Esophagus muscularis mucosa (tissue), 4 donors: Measurements from ENCODE around the gene E2F6. TPM values are rescaled to one million over a fixed set of nuclear protein-coding genes. Genes with fewer than 3 reads are reported as not detected.

Experiments used
- DNase-seq: peaks from one replicate; pipeline ENCODE4 v3.0.0-alpha.2; 2017; ENCODE audit errors: extremely low spot score
- H3K27ac ChIP-seq, 4 donors: fragments of 200-600 bp; sonication (generic); replicated peaks in 1 of 4; 1 replicate in 3 of 4; 2 replicates in 1 of 4; pipeline ENCODE4 v1.5.1; 2016 to 2019; ENCODE audit warnings: mild to moderate bottlenecking in 1 of 4
- H3K27me3 ChIP-seq, 4 donors: fragments of 200-600 bp; sonication (generic); one replicate each; pipeline versions ENCODE4 v1.5.1 to v1.6.0; 2016 to 2019
- H3K36me3 ChIP-seq, 4 donors: fragments of 200-600 bp; sonication (generic); one replicate each; pipeline ENCODE4 v1.5.1; 2016 to 2019
- H3K4me1 ChIP-seq, 4 donors: fragments of 200-600 bp; sonication (generic); one replicate each; pipeline ENCODE4 v1.5.1; 2016 to 2019
- H3K4me3 ChIP-seq, 4 donors: fragments of 200-600 bp; sonication (generic); 1 replicate in 2 of 4; 2 replicates in 2 of 4; pipeline ENCODE4 v1.5.1; 2016 to 2019; ENCODE audit warnings: mild to moderate bottlenecking in 4 of 4, moderate library complexity in 1 of 4
- H3K9me3 ChIP-seq, 4 donors: fragments of 200-600 bp; sonication (generic); 1 replicate in 3 of 4; 2 replicates in 1 of 4; pipeline ENCODE4 v1.5.1; 2016 to 2019
- EP300 ChIP-seq: sonication (generic); formaldehyde crosslinking; IDR thresholded peaks from one replicate; pipeline ENCODE4 v1.6.1; 2017; ENCODE audit warnings: antibody characterized with exemption
- POLR2A ChIP-seq: fragments of 450-650 bp; IDR thresholded peaks from one replicate; pipeline ENCODE4 v1.6.1; 2017; ENCODE audit warnings: antibody characterized with exemption, moderate library complexity, mild to moderate bottlenecking, low read depth
- POLR2AphosphoS5 ChIP-seq, 2 donors: sonication (generic); formaldehyde crosslinking; IDR thresholded peaks; one replicate each; pipeline ENCODE4 v1.6.1; 2017; ENCODE audit warnings: antibody characterized with exemption in 2 of 2
- WGBS: methylation state at CpG from one replicate; pipeline ENCODE4 v1.1.5; 2018; 5-methylcytosine and 5-hydroxymethylcytosine counted together
- intact Hi-C: fragments of 100-400 bp; cut with DNase I; formaldehyde crosslinking; loops from one replicate; pipeline ENCODE4 v1.15.1; 2023
- total RNA-seq, 4 donors: library from RNA; depleted of rRNA; stranded (reverse); fragments of >200 nt; gene quantifications; one replicate each; pipeline versions ENCODE4 v1.1.0 to v1.2.1, GENCODE V29; 2016
- TF ChIP-seq, protein P1 (sequence below), 3 experiments: fragments of 200-600 bp in 2 of 3; fragments of 450-650 bp in 1 of 3; sonication (generic) in 2 of 3; IDR thresholded peaks; one replicate each; pipeline ENCODE4 v1.5.1; 2017 to 2019; ENCODE audit warnings: antibody characterized with exemption in 3 of 3, mild to moderate bottlenecking in 2 of 3, moderate library complexity in 1 of 3

The E2F6 gene
- total RNA-seq, 4 donors from 2014 or later, result 10.9 to 18.0 (median 17.0) TPM

DNA sequence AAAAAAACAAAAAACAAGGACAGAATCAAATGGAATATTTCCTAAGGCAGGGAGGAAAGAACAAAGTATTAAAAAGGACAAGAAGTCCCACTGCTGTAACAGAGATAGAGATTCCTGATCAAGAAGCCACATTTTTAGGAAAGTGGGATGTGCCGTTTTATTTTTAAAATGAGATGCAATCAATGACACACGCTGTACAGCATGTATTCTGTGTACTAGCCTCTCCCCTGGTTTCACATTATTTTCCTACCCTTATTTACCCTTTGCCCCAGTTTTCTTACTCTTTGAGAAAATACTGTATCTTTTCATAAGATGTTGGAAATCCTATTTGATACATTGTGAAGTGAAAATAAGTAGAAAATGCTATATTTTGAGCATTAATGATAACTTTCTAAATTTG, 45.8 kb downstream of the E2F6 start:
- DNase-seq, result no peak
- intact Hi-C loops, result no loop called here
- H3K27ac ChIP-seq, result peak overlapping the region; percentile 42 to 67 (median 55)

DNA sequence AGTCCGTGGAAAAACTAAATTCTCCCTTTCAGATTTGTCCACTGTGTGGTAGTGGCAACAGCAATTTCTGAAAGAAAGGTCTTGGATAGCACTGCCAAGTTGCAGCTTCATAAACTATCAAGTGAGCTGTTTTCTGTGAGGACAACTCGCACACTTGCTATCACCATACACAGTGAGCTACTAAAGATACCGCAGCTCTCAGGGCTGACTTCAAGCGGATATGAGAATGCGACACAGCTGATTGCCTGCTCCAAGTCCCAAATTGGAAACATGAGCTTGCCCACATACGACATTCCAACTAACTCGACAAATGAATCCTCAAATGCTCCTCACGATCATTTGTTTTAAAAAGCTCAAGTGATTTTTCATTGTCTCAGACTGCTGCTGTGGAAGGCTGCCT, 46.2 kb downstream of the E2F6 start:
- no peaks in the 10 kb centered on the region for H3K27me3 ChIP-seq
- peak overlapping the region; percentile 42 to 67 (median 55) for H3K27ac ChIP-seq
- WGBS, result 43% methylated on average over 8 of the region's 8 CpGs
- DNase-seq, result no peak
- H3K36me3 ChIP-seq, result no peaks in the 10 kb centered on the region
- H3K9me3 ChIP-seq, result peaks cover 0 to 6% (median 0%) of the 10 kb centered on the region in 4 donors
- no peak for TF ChIP-seq EP300
- peak; percentile 8 to 38 for TF ChIP-seq POLR2AphosphoS5 (IDR thresholded peaks at IDR 0.05)
- TF ChIP-seq, protein P1, sequence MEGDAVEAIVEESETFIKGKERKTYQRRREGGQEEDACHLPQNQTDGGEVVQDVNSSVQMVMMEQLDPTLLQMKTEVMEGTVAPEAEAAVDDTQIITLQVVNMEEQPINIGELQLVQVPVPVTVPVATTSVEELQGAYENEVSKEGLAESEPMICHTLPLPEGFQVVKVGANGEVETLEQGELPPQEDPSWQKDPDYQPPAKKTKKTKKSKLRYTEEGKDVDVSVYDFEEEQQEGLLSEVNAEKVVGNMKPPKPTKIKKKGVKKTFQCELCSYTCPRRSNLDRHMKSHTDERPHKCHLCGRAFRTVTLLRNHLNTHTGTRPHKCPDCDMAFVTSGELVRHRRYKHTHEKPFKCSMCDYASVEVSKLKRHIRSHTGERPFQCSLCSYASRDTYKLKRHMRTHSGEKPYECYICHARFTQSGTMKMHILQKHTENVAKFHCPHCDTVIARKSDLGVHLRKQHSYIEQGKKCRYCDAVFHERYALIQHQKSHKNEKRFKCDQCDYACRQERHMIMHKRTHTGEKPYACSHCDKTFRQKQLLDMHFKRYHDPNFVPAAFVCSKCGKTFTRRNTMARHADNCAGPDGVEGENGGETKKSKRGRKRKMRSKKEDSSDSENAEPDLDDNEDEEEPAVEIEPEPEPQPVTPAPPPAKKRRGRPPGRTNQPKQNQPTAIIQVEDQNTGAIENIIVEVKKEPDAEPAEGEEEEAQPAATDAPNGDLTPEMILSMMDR (IDR thresholded peaks at IDR 0.05), result no peak
- no peak for TF ChIP-seq POLR2A
- H3K4me1 ChIP-seq, result peaks cover 4 to 10% (median 7%) of the 10 kb centered on the region in 4 donors
- H3K4me3 ChIP-seq, result no peak overlapping the region
- intact Hi-C loops, result loop anchor here (10.0 kb wide), 1 partner anchor 285 kb away; a partner anchor contains a TSS

More for the DNA sequence above, 45.8 kb downstream of the E2F6 start:
- H3K4me1 ChIP-seq, result peaks cover 4 to 10% (median 6%) of the 10 kb centered on the region in 4 donors
- peaks cover 0 to 6% (median 0%) of the 10 kb centered on the region in 4 donors for H3K9me3 ChIP-seq
- 61% methylated on average over 2 of the region's 2 CpGs for WGBS
- no peak overlapping the region for H3K4me3 ChIP-seq
- TF ChIP-seq, protein P1 (IDR thresholded peaks at IDR 0.05), result no peak
- TF ChIP-seq POLR2AphosphoS5 (IDR thresholded peaks at IDR 0.05) (no peak), POLR2A (no peak), EP300 (no peak)
- no peaks in the 10 kb centered on the region for H3K36me3 ChIP-seq
- H3K27me3 ChIP-seq, result no peaks in the 10 kb centered on the region

DNA sequence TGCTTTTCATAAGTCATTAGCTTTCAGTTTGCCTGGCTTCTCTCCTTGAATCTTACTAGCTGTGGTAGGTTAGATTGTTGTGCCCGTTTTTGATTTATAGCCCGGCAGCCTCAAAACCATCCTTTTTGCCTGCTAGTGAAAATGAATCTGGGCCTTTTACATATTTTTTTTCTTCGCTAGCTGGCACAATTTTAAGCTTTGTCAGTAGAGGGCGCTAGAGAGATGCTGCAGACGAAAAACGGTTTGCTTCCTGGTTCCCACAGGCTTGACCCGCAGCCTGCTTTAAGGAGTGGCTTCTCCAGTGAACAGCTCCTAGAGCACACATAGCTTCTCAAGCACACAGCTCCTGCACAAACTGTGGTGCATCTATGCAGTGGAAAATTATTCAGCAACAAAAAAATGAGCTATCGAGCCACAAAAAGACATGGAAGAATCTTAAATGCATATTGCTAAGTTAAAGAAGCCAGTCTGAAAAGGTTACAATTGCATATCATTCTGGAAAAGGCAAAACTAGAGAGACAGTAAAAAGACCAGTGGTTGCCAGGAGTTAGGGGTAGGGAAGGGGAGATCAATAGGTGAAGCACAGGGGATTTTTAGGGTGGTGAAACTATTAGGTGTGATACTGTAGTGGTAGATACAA, 47.9 kb downstream of the E2F6 start:
- DNase-seq, result no peak
- H3K36me3 ChIP-seq, result no peaks in the 10 kb centered on the region
- H3K4me1 ChIP-seq, result peaks cover 4 to 11% (median 8%) of the 10 kb centered on the region in 4 donors
- no peak overlapping the region for H3K4me3 ChIP-seq
- peaks cover 0 to 6% (median 0%) of the 10 kb centered on the region in 4 donors for H3K9me3 ChIP-seq
- TF ChIP-seq POLR2AphosphoS5 (IDR thresholded peaks at IDR 0.05), result no peak
- TF ChIP-seq, protein P1 (IDR thresholded peaks at IDR 0.05), result peak in 2 of 3 experiments; percentile 11 to 23
- TF ChIP-seq POLR2A, result no peak
- no peak for TF ChIP-seq EP300
- no peaks in the 10 kb centered on the region for H3K27me3 ChIP-seq
- WGBS, result 59% methylated on average over 8 of the region's 8 CpGs
- intact Hi-C loops, result loop anchor here (10.0 kb wide), 1 partner anchor 283 kb away; a partner anchor contains a TSS
- no peak overlapping the region for H3K27ac ChIP-seq

DNA sequence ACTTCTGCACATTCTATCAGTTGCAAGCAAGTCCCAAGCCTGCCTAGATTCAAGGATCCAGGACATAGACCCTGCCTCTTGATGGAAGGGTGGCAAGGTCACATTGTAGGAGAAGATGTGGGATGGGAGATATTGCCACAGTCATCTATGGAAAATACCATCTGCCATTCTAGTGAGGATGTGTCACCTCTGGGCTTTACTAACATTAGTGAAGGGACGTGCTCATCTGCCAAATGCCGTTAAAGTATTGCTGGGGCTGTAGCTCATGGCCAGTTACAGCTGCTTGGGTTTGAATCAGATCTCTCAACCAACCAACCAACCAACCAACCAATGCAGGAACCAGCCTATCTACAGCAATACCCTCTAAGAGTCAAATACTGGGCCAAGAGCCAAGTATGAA, 49.0 kb downstream of the E2F6 start:
- Histone ChIP-seq H3K27ac (no peak overlapping the region), H3K36me3 (no peaks in the 10 kb centered on the region), H3K4me1 (peaks cover 4 to 16% (median 13%) of the 10 kb centered on the region in 4 donors), H3K9me3 (peaks cover 0 to 6% (median 0%) of the 10 kb centered on the region in 4 donors), H3K27me3 (no peaks in the 10 kb centered on the region), H3K4me3 (no peak overlapping the region)
- DNase-seq, result no peak
- intact Hi-C loops, result loop anchor here (10.0 kb wide), 1 partner anchor 282 kb away; a partner anchor contains a TSS
- 100% methylated on average over 2 of the region's 2 CpGs for WGBS
- TF ChIP-seq, protein P1 (IDR thresholded peaks at IDR 0.05), result no peak
- no peak for TF ChIP-seq EP300
- TF ChIP-seq POLR2AphosphoS5 (IDR thresholded peaks at IDR 0.05), result no peak
- no peak for TF ChIP-seq POLR2A
